GM23338 (cell line): ENCODE data around the gene TNC. TPM values are rescaled to one million over a fixed set of nuclear protein-coding genes. Genes with fewer than 3 reads are reported as not detected.

Source experiments
- ATAC-seq: fragments of 200-7000 bp; cut with Tn5 transposase; 3 replicates; pipeline ENCODE4 v1.9.1; 2020
- DNase-seq: peaks from one replicate; pipeline ENCODE4 v3.0.0-alpha.2; 2015; ENCODE audit warnings: low spot score
- H2AFZ ChIP-seq: fragments of 200-600 bp; sonication (generic); 2 replicates; pipeline ENCODE4 v1.8.0; 2016; ENCODE audit warnings: antibody characterized with exemption, mild to moderate bottlenecking, moderate library complexity
- H3F3A ChIP-seq: fragments of 200-600 bp; sonication (generic); replicated peaks from 2 replicates; pipeline ENCODE4 v1.8.0; 2017; ENCODE audit warnings: antibody characterized with exemption, mixed run types, low read depth
- H3K27ac ChIP-seq: fragments of 200-600 bp; sonication (generic); 2 replicates; pipeline ENCODE4 v1.6.1; 2016; ENCODE audit warnings: low read depth
- H3K27me3 ChIP-seq: fragments of 200-600 bp; sonication (generic); 2 replicates; pipeline ENCODE4 v1.8.0; 2016; ENCODE audit warnings: mild to moderate bottlenecking, mixed run types, moderate library complexity; ENCODE audit not compliant: insufficient read depth
- H3K36me3 ChIP-seq: fragments of 200-600 bp; sonication (generic); 2 replicates; pipeline ENCODE4 v1.8.0; 2016; ENCODE audit warnings: mild to moderate bottlenecking; ENCODE audit not compliant: insufficient read depth
- H3K4me1 ChIP-seq: fragments of 200-600 bp; sonication (generic); 2 replicates; pipeline ENCODE4 v1.8.0; 2016; ENCODE audit warnings: mild to moderate bottlenecking, moderate library complexity; ENCODE audit not compliant: insufficient read depth
- H3K4me2 ChIP-seq: fragments of 200-600 bp; sonication (generic); 2 replicates; pipeline ENCODE4 v1.7.1; 2017; ENCODE audit warnings: mixed run types
- H3K4me3 ChIP-seq: fragments of 200-600 bp; sonication (generic); 2 replicates; pipeline ENCODE4 v1.6.1; 2016; ENCODE audit warnings: mixed run types
- H3K79me2 ChIP-seq: fragments of 200-600 bp; sonication (generic); replicated peaks from 2 replicates; pipeline ENCODE4 v1.8.0; 2017; ENCODE audit warnings: mild to moderate bottlenecking; ENCODE audit not compliant: insufficient read depth
- H3K9me2 ChIP-seq: fragments of 200-600 bp; sonication (generic); 2 replicates; pipeline ENCODE4 v1.8.0; 2017; ENCODE audit not compliant: insufficient read depth
- H4K20me1 ChIP-seq: fragments of 200-600 bp; sonication (generic); replicated peaks from 2 replicates; pipeline ENCODE4 v1.8.0; 2017; ENCODE audit warnings: mild to moderate bottlenecking; ENCODE audit not compliant: insufficient read depth
- H3K27ac Mint-ChIP-seq: 2 replicates; pipeline ENCODE4 v1.8.0; 2020; ENCODE audit warnings: inconsistent platforms, mild to moderate bottlenecking, moderate library complexity, mixed read lengths
- H3K27me3 Mint-ChIP-seq: 3 replicates; pipeline ENCODE4 v1.8.0; 2022; ENCODE audit warnings: low read depth, mild to moderate bottlenecking, moderate library complexity, mixed read lengths, inconsistent platforms; ENCODE audit not compliant: insufficient read depth, poor library complexity
- H3K36me3 Mint-ChIP-seq: 3 replicates; pipeline ENCODE4 v1.8.0; 2021; ENCODE audit warnings: low read depth, mild to moderate bottlenecking, inconsistent platforms, moderate library complexity, mixed read lengths
- H3K4me1 Mint-ChIP-seq: 3 replicates; pipeline ENCODE4 v1.8.0; 2020; ENCODE audit warnings: mild to moderate bottlenecking, inconsistent platforms, mixed read lengths
- H3K4me3 Mint-ChIP-seq: 3 replicates; pipeline ENCODE4 v1.8.0; 2021; ENCODE audit warnings: moderate library complexity, mild to moderate bottlenecking, inconsistent platforms, mixed read lengths
- H3K9me3 Mint-ChIP-seq: 3 replicates; pipeline ENCODE4 v1.8.0; 2020; ENCODE audit warnings: moderate library complexity, mild to moderate bottlenecking, inconsistent platforms, mixed read lengths
- EZH2 ChIP-seq: fragments of 200-600 bp; sonication (generic); IDR thresholded peaks from one replicate; pipeline ENCODE4 v1.8.0; 2017; ENCODE audit warnings: antibody characterized with exemption, mild to moderate bottlenecking, low read depth; ENCODE audit not compliant: unreplicated experiment
- NANOG ChIP-seq: IDR thresholded peaks from 2 replicates; pipeline ENCODE4 v1.6.1; 2016; ENCODE audit warnings: antibody characterized with exemption, borderline replicate concordance
- POLR2AphosphoS5 ChIP-seq: IDR thresholded peaks from 2 replicates; pipeline ENCODE4 v1.6.1; 2016; ENCODE audit warnings: antibody characterized with exemption, low read depth
- REST ChIP-seq: IDR thresholded peaks from one replicate; pipeline ENCODE4 v1.6.1; 2018; ENCODE audit warnings: antibody characterized with exemption; ENCODE audit not compliant: unreplicated experiment
- STAT1 ChIP-seq: IDR thresholded peaks from one replicate; pipeline ENCODE4 v1.6.1; 2016; ENCODE audit warnings: antibody characterized with exemption; ENCODE audit not compliant: unreplicated experiment
- ZNF114 ChIP-seq: fragments of 250-450 bp; sonication (Bioruptor Pico); IDR thresholded peaks from 2 replicates; pipeline ENCODE4 v1.5.0; 2020; ENCODE audit warnings: mild to moderate bottlenecking, moderate library complexity
- ZNF331 ChIP-seq: fragments of 250-450 bp; sonication (Bioruptor Pico); IDR thresholded peaks from 2 replicates; pipeline ENCODE4 v1.5.0; 2020; ENCODE audit warnings: low read depth, mild to moderate bottlenecking, moderate library complexity
- polyA plus RNA-seq: library from polyadenylated mRNA; unstranded; fragments of >200 nt; fragmentation: Nextera tagmentation; extraction: Ambion mirVana; gene quantifications from 2 replicates; pipeline ENCODE4 v1.2.1, GENCODE V29; 2016
- total RNA-seq: library from RNA; depleted of rRNA; stranded (reverse); fragments of >200 nt; shearing (Covaris generic); gene quantifications from 2 replicates; pipeline ENCODE4 v1.2.3, GENCODE V29; 2014
- TF ChIP-seq, protein P1 (sequence below), 2 experiments: fragments of 200-600 bp in 1 of 2; sonication (generic) in 1 of 2; conservative IDR thresholded peaks; 2 replicates each; pipeline versions ENCODE4 v1.5.1 to v1.6.1; 2016 to 2017; ENCODE audit warnings: antibody characterized with exemption in 2 of 2, low read depth in 2 of 2, mild to moderate bottlenecking in 2 of 2, moderate library complexity in 1 of 2
- TF ChIP-seq, protein P2 (sequence below): fragments of 250-450 bp; sonication (Bioruptor Pico); IDR thresholded peaks from 2 replicates; pipeline ENCODE4 v1.5.0; 2020; ENCODE audit warnings: mild to moderate bottlenecking, moderate library complexity
- TF ChIP-seq, protein P3 (sequence below): IDR thresholded peaks from 2 replicates; pipeline ENCODE4 v1.6.1; 2016; ENCODE audit warnings: antibody characterized with exemption

The TNC gene
- total and polyA plus RNA-seq, 2 experiments from 2014 or later: 0.89 to 2.7 TPM

DNA sequence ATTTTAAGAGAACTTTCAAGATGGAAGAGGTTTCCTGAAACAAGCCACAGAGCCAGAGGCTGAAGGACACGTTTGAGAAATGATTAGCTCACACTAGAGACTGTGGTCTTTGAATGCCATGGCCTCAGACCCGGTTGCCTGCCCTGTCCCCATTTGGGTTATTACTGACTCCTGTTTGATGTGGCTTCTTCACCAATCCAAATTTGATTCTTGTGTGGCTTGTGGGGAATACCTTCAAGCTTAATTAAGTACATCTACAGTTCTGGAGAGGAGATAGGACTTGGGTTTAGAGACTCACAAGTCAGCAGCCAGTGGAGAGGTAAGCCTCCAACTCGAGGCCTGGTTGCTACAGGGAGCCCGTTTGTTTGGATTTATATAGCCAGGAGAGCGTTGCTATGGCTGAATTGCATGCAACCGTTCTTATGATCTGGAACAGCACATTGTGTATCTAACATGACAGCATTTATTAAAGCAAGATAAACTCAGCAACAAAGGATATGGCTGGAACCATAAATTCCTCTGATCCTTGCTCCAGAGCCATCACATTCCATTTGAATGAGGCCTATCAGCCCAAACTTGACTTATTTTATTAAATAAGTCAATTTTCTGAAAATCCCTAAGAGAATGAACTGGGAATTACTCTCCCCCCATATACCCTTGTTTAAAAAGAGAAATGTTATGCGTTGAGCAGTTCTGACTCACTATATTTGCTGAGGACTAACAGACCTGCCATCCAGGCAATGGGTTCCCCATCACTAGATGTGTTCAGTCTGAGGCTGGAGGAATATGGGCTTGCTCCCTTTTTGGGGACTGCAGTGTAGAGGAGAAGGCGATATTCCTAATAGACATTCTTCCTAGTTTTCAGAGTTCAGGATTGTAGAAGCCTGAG lies 99.2 kb downstream of the TNC start:
- H3K79me2 ChIP-seq: no peaks in the 10 kb centered on the region
- no peaks in the 10 kb centered on the region for H4K20me1 ChIP-seq
- peaks cover 4% of the 10 kb centered on the region for H3K27me3 Mint-ChIP-seq
- H3K27ac Mint-ChIP-seq: no peak overlapping the region
- H3K4me3 Mint-ChIP-seq: no peak overlapping the region
- H3K36me3 ChIP-seq: no peaks in the 10 kb centered on the region
- 0 out of 2 replicates have a peak, but pooled peaks cover 6% of the 10 kb centered on the region for H3K9me2 ChIP-seq
- no peaks in the 10 kb centered on the region for H3K27me3 ChIP-seq
- no peaks in the 10 kb centered on the region for H3K4me1 ChIP-seq
- no peak for ATAC-seq
- no peak overlapping the region for H2AFZ ChIP-seq
- H3K4me2 ChIP-seq: no peak overlapping the region
- no peak for TF ChIP-seq REST
- TF ChIP-seq ZNF331 (CRISPR knock-in tag): no peak
- TF ChIP-seq POLR2AphosphoS5: no peak
- TF ChIP-seq ZNF114 (CRISPR knock-in tag): no peak
- no peak for TF ChIP-seq STAT1
- no peak for TF ChIP-seq NANOG
- no peak for TF ChIP-seq EZH2
- TF ChIP-seq, protein P1, sequence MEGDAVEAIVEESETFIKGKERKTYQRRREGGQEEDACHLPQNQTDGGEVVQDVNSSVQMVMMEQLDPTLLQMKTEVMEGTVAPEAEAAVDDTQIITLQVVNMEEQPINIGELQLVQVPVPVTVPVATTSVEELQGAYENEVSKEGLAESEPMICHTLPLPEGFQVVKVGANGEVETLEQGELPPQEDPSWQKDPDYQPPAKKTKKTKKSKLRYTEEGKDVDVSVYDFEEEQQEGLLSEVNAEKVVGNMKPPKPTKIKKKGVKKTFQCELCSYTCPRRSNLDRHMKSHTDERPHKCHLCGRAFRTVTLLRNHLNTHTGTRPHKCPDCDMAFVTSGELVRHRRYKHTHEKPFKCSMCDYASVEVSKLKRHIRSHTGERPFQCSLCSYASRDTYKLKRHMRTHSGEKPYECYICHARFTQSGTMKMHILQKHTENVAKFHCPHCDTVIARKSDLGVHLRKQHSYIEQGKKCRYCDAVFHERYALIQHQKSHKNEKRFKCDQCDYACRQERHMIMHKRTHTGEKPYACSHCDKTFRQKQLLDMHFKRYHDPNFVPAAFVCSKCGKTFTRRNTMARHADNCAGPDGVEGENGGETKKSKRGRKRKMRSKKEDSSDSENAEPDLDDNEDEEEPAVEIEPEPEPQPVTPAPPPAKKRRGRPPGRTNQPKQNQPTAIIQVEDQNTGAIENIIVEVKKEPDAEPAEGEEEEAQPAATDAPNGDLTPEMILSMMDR (conservative IDR thresholded peaks at IDR 0.05; ENCODE audit: low read depth in 2 of 2): no peak
- TF ChIP-seq, protein P2, sequence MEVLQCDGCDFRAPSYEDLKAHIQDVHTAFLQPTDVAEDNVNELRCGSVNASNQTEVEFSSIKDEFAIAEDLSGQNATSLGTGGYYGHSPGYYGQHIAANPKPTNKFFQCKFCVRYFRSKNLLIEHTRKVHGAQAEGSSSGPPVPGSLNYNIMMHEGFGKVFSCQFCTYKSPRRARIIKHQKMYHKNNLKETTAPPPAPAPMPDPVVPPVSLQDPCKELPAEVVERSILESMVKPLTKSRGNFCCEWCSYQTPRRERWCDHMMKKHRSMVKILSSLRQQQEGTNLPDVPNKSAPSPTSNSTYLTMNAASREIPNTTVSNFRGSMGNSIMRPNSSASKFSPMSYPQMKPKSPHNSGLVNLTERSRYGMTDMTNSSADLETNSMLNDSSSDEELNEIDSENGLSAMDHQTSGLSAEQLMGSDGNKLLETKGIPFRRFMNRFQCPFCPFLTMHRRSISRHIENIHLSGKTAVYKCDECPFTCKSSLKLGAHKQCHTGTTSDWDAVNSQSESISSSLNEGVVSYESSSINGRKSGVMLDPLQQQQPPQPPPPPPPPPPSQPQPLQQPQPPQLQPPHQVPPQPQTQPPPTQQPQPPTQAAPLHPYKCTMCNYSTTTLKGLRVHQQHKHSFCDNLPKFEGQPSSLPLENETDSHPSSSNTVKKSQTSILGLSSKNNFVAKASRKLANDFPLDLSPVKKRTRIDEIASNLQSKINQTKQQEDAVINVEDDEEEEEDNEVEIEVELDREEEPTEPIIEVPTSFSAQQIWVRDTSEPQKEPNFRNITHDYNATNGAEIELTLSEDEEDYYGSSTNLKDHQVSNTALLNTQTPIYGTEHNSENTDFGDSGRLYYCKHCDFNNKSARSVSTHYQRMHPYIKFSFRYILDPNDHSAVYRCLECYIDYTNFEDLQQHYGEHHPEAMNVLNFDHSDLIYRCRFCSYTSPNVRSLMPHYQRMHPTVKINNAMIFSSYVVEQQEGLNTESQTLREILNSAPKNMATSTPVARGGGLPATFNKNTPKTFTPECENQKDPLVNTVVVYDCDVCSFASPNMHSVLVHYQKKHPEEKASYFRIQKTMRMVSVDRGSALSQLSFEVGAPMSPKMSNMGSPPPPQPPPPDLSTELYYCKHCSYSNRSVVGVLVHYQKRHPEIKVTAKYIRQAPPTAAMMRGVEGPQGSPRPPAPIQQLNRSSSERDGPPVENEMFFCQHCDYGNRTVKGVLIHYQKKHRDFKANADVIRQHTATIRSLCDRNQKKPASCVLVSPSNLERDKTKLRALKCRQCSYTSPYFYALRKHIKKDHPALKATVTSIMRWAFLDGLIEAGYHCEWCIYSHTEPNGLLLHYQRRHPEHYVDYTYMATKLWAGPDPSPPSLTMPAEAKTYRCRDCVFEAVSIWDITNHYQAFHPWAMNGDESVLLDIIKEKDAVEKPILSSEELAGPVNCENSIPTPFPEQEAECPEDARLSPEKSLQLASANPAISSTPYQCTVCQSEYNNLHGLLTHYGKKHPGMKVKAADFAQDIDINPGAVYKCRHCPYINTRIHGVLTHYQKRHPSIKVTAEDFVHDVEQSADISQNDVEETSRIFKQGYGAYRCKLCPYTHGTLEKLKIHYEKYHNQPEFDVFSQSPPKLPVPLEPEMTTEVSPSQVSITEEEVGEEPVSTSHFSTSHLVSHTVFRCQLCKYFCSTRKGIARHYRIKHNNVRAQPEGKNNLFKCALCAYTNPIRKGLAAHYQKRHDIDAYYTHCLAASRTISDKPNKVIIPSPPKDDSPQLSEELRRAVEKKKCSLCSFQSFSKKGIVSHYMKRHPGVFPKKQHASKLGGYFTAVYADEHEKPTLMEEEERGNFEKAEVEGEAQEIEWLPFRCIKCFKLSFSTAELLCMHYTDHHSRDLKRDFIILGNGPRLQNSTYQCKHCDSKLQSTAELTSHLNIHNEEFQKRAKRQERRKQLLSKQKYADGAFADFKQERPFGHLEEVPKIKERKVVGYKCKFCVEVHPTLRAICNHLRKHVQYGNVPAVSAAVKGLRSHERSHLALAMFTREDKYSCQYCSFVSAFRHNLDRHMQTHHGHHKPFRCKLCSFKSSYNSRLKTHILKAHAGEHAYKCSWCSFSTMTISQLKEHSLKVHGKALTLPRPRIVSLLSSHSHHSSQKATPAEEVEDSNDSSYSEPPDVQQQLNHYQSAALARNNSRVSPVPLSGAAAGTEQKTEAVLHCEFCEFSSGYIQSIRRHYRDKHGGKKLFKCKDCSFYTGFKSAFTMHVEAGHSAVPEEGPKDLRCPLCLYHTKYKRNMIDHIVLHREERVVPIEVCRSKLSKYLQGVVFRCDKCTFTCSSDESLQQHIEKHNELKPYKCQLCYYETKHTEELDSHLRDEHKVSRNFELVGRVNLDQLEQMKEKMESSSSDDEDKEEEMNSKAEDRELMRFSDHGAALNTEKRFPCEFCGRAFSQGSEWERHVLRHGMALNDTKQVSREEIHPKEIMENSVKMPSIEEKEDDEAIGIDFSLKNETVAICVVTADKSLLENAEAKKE (CRISPR knock-in tag): no peak
- TF ChIP-seq, protein P3, sequence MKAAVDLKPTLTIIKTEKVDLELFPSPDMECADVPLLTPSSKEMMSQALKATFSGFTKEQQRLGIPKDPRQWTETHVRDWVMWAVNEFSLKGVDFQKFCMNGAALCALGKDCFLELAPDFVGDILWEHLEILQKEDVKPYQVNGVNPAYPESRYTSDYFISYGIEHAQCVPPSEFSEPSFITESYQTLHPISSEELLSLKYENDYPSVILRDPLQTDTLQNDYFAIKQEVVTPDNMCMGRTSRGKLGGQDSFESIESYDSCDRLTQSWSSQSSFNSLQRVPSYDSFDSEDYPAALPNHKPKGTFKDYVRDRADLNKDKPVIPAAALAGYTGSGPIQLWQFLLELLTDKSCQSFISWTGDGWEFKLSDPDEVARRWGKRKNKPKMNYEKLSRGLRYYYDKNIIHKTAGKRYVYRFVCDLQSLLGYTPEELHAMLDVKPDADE: no peak
- no peak for DNase-seq
- H3K4me1 Mint-ChIP-seq: no peaks in the 10 kb centered on the region
- no peaks in the 10 kb centered on the region for H3K36me3 Mint-ChIP-seq
- H3K27ac ChIP-seq: no peak overlapping the region
- H3K4me3 ChIP-seq: no peak overlapping the region
- no peaks in the 10 kb centered on the region for H3K9me3 Mint-ChIP-seq
- no peaks in the 10 kb centered on the region for H3F3A ChIP-seq
